SK-N-SH (cell line): ENCODE results near the gene C16orf92.

Experiments
- EZH2phosphoT487 ChIP-seq: fragments of 200-600 bp; sonication (generic); IDR thresholded peaks from 2 replicates; pipeline ENCODE4 v1.6.1; 2017; ENCODE audit warnings: low read depth, mixed run types, mild to moderate bottlenecking, antibody characterized with exemption, moderate library complexity, borderline replicate concordance
- JUND ChIP-seq: IDR thresholded peaks from 2 replicates; pipeline ENCODE4 v1.4.0; 2012
- MXI1 ChIP-seq: IDR thresholded peaks from 2 replicates; pipeline ENCODE4 v1.6.1; 2012; ENCODE audit warnings: mild to moderate bottlenecking, low read depth, low read length, improper control_type of control experiment
- NRF1 ChIP-seq: IDR thresholded peaks from 2 replicates; pipeline ENCODE4 v1.6.1; 2012; ENCODE audit warnings: low read depth, mild to moderate bottlenecking, low read length
- POLR2AphosphoS5 ChIP-seq: IDR thresholded peaks from 2 replicates; pipeline ENCODE4 v1.6.1; 2012; ENCODE audit warnings: low read depth, low read length
- RAD21 ChIP-seq: IDR thresholded peaks from 2 replicates; pipeline ENCODE4 v1.6.1; 2012; ENCODE audit warnings: mild to moderate bottlenecking, low read length
- SMC3 ChIP-seq: IDR thresholded peaks from 2 replicates; pipeline ENCODE4 v1.6.1; 2012; ENCODE audit warnings: low read depth, low read length, improper control_type of control experiment
- TCF12 ChIP-seq: IDR thresholded peaks from 2 replicates; pipeline ENCODE4 v1.4.0; 2012
- YY1 ChIP-seq: IDR thresholded peaks from 2 replicates; pipeline ENCODE4 v1.4.0; 2012; ENCODE audit warnings: low read depth, mild to moderate bottlenecking
- TF ChIP-seq, protein P1 (sequence below): fragments of 150-350 bp; IDR thresholded peaks from 2 replicates; pipeline ENCODE4 v1.6.1; 2017; ENCODE audit warnings: antibody characterized with exemption, low read length, low read depth, borderline replicate concordance
- TF ChIP-seq, protein P2 (sequence below): fragments of 200-600 bp; sonication (generic); IDR thresholded peaks from 2 replicates; pipeline ENCODE4 v1.6.1; 2017; ENCODE audit warnings: antibody characterized with exemption, mild to moderate bottlenecking, moderate library complexity
- TF ChIP-seq, protein P3 (sequence below): IDR thresholded peaks from 2 replicates; pipeline ENCODE4 v1.4.0; 2012; ENCODE audit warnings: low read depth

DNA sequence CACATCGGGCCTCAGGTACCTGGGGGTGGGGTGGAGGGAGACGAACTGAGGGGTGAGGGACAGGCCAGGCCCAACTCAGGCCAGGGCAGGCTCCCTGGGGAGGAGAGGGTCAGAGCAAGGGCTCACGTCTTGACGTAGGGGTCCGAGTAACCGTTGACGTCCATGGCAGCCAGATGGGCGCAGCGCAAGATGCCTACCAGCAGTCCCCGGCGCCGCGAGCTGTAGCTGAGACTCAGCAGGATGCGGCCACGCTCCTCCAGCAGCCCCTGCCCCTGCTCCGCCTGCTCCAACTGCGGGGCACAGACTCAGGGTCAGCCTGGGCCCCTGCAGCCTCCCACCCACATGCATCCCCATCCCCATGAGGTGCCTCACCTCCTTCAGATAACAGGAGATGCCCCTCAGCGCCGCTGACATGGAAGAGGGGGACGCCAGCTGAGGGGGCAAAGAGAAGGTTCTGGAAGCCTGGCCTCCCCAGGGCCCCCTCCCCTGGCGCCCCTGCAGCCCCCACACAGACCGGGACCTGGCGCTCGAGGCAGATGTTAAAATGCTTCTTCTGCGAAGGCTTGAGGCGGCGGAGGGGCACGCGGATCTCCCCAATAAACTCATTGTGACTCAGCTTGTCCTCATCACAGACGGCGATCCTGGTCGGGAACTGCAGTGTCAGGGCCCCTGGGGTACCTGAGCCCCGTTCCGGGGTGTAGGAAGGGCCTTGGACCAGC lies 16.2 kb upstream of the C16orf92 start:
- TF ChIP-seq, protein P1, sequence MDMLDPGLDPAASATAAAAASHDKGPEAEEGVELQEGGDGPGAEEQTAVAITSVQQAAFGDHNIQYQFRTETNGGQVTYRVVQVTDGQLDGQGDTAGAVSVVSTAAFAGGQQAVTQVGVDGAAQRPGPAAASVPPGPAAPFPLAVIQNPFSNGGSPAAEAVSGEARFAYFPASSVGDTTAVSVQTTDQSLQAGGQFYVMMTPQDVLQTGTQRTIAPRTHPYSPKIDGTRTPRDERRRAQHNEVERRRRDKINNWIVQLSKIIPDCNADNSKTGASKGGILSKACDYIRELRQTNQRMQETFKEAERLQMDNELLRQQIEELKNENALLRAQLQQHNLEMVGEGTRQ = no peak
- TF ChIP-seq JUND (no peak), POLR2AphosphoS5 (no peak; the same call in 1 of the 2 replicates), YY1 (no peak), MXI1 (no peak), NRF1 (no peak), SMC3 (no peak), EZH2phosphoT487 (no peak), TCF12 (no peak), RAD21 (no peak)
- TF ChIP-seq, protein P2, sequence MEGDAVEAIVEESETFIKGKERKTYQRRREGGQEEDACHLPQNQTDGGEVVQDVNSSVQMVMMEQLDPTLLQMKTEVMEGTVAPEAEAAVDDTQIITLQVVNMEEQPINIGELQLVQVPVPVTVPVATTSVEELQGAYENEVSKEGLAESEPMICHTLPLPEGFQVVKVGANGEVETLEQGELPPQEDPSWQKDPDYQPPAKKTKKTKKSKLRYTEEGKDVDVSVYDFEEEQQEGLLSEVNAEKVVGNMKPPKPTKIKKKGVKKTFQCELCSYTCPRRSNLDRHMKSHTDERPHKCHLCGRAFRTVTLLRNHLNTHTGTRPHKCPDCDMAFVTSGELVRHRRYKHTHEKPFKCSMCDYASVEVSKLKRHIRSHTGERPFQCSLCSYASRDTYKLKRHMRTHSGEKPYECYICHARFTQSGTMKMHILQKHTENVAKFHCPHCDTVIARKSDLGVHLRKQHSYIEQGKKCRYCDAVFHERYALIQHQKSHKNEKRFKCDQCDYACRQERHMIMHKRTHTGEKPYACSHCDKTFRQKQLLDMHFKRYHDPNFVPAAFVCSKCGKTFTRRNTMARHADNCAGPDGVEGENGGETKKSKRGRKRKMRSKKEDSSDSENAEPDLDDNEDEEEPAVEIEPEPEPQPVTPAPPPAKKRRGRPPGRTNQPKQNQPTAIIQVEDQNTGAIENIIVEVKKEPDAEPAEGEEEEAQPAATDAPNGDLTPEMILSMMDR = no peak
- TF ChIP-seq, protein P3, sequence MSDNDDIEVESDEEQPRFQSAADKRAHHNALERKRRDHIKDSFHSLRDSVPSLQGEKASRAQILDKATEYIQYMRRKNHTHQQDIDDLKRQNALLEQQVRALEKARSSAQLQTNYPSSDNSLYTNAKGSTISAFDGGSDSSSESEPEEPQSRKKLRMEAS = no peak
